GM08714 (cell line): ENCODE results near the gene KLHL3.

Source experiments
- H3K4me3 ChIP-seq: fragments of 200-500 bp; sonication (Bioruptor generic); 2 replicates; pipeline ENCODE4 v1.5.1; 2014; ENCODE audit warnings: mild to moderate bottlenecking, low read length, inconsistent platforms
- ZNF274 ChIP-seq: IDR thresholded peaks from 2 replicates; pipeline ENCODE4 v1.6.1; 2012; ENCODE audit warnings: mild to moderate bottlenecking, low read depth, low read length

KLHL3 gene

GRCh38 chr5:137754188-137754960 is 18.5 kb upstream of the KLHL3 start, which contains the start of gene HNRNPA0:
TSS of gene HNRNPA0 (minus strand) at chr5:137754363. CDS start at chr5:137754066, 297 bp downstream.
- no peak for TF ChIP-seq ZNF274
- H3K4me3 ChIP-seq = peak within 1 kb of the TSS; percentile 81

DNA sequence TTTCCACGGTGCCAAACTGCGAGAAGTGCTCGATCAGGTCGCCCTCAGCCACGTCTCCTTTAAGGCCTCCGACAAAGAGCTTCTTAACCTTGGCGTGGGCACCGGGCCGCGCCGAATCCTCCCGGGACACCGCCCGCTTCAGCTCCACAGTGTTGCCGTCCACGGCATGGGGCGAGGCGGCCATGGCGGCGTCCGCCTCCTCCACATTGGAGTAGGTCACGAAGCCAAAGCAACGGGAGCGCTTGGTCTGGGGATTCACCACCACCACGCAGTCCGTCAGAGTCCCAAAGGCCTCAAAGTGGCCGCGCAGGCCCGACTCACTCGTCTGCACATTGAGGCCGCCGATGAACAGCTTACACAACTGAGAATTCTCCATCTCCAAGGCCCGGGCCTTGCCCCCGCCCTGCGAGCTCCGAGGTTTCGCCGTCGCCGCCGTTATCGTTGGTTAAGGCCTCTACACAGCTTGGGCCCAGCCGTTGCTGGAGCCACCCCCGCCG is 17.9 kb upstream of the KLHL3 start:
- H3K4me3 ChIP-seq = peak overlapping the region; percentile 81
- no peak for TF ChIP-seq ZNF274

- H3K4me3 ChIP-seq = peak overlapping the region; percentile 81
- TF ChIP-seq ZNF274 = no peak
These were observed 17.2 kb upstream of the KLHL3 start for GRCh38 chr5:137752905-137753690.

DNA sequence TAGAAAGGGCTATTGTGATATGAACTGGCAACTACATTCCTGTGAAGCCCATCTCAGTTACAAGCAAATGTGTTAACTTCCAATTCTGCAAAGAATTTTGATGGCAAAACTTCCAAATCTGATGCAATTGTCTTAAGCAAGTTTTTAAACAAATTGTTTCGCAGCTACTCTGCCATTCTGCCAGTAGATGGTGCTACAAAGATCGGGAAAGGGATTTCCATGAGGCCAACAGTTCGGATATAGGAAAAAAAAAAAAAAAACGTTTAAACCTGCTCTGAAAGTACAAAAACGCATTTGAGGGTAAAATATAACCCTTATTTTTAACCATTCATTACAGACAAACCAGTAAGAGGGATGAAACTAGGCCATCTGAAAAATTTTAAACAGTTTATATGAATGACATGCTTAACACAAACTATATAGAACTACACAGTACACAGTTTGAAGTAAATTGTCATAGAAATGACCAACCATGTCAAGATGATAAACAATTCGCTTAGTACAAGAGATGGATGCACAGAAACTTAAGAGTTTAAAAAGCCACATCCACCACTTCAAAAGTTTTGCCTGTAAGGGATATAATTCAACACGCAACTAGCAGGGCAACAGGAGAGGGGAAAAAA is 16.1 kb upstream of the KLHL3 start:
- peak overlapping the region; percentile 81; the same call in 1 of the 2 replicates for H3K4me3 ChIP-seq
- TF ChIP-seq ZNF274 = no peak

DNA sequence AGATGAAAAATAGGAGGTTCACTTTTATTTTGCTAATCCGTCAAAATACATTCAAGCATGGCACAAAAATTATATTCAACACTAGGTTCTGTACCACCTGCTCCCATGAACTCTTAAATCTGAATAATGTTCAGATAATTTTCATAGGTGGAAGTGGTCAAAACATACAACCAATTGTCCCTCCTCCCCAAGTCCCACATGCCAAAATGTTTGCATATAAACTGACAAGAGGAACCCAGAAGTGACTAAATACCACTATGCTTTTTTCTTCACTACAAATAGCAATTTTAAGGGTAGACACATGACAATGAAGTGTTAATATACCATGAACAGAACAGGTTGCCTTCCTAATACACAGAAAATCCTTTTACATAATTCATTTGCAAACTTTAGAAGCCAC is 14.5 kb upstream of the KLHL3 start:
- no peak for TF ChIP-seq ZNF274
- no peak overlapping the region for H3K4me3 ChIP-seq

- no peak for TF ChIP-seq ZNF274
- no peak overlapping the region for H3K4me3 ChIP-seq
These were observed 12.0 kb upstream of the KLHL3 start for GRCh38 chr5:137747848-137748247.

DNA sequence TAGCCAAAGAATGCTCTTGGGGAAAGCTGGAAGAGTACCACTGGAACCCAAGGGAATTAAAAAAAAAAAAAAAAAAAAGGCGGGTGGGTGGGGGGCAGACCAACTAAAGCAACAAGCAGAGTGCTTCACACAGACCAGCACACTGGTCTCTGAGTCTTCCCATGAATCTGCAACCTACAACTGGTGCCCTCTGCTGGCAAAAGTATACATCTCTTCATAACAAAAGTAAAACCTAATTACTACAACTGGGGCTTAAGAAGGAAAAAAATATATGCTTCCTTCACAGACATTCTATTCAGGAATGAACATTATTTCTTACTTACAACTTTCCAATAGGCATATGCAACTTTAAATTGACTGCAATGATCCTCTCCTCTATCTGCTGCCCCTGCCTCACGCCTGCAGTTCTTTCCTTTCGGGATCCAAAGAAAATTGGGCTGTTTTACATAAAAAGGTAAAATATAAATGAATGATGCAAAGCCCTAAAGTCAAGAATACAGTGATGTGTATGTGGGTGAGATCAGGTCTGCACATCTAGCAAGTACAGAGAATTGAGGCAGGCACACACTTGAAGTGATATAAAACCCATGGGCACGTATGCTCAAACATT is 7.2 kb upstream of the KLHL3 start:
- no peak overlapping the region for H3K4me3 ChIP-seq
- no peak for TF ChIP-seq ZNF274

DNA sequence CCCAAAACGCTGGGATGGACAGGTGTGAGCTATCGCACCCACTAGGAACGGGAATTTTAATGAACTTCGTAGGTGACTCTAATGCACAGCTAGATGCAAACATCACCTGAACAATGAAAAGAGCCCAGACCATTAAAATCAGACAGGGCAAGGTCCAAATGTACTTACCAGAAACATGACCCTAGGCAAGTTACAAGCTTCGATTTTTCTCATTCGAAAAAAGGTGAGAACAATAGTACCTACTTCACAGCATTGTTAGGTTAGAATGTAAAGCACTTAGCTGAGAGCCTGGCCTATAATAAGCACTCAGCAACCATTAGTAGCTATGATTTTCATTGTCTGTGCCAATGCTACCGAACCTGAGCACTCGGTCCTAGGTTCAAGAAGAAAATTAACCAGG is 5.8 kb upstream of the KLHL3 start:
- H3K4me3 ChIP-seq = no peak overlapping the region
- no peak for TF ChIP-seq ZNF274

DNA sequence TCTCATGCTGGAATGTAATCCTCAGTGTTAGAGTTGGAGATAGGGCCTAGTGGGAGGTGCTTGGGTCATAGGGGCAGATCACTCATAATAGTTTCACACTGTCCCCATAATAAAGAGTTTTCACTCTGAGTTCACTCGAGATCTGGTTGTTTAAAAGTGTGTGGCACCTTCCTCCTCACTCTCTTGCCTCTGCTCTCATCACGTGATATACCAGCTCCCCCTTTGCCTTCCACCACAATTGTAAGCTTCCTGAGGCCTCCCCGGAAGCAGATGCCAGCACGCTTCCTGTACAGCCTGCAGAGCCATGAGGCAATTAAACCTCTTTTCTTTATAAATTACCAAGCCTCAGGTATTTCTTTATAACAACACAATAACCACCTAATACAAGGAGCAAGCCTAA is 3.8 kb upstream of the KLHL3 start:
- H3K4me3 ChIP-seq = no peak overlapping the region
- no peak for TF ChIP-seq ZNF274

DNA sequence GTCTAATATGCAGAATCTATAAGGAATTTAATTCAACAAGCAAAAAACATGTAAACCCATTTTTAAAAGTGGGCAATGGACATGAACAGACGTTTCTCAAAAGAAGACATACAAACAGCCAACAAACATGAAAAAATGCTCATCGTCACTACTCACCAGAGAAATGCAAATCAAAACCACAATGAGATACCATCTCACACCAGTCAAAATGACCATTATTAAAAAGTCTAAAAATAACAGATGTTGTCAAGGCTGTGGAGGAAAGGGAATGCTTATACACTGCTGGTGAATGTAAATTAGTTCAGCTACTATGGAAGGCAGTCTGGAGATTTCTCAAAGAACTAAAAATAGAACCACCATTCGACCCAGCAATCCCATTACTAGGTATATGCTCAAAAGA is 3.1 kb upstream of the KLHL3 start:
- TF ChIP-seq ZNF274 = no peak
- no peak overlapping the region for H3K4me3 ChIP-seq

DNA sequence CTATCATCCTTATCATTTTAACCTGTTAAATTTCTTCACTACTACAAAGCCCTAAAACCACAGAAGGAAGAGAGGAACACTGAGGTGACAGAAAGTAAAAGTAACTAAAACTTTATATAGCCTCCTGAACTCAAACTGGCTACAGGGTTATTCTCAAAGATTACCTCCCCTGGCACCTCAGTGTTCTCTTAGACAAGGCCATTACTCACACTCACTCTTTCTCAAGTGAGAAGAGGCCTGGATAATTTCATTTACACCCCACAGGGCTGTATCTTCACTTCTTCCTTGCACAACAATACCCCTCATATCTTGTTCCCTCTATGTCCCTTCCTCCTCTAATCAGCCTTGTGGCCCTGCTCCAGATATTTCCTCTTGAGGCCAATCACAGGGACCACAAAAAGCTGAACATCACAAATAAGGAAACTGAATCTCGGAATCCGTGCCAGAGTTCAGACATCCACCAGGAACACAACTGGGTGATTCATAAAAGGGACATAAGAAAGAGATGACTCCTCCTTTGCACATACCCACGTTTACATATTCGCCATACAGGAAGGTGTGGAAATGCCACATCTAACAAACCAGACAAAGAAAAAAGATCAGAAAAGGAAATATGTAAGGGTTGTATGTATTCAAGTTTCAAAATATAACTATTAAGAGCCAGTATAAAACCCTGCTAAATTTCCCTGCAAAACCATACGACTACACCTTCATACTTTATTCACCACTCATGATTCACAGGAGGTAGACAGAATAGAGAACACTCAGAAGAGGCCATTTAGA is 1.7 kb upstream of the KLHL3 start:
- no peak overlapping the region; the same call in 1 of the 2 replicates for H3K4me3 ChIP-seq
- TF ChIP-seq ZNF274 = no peak

DNA sequence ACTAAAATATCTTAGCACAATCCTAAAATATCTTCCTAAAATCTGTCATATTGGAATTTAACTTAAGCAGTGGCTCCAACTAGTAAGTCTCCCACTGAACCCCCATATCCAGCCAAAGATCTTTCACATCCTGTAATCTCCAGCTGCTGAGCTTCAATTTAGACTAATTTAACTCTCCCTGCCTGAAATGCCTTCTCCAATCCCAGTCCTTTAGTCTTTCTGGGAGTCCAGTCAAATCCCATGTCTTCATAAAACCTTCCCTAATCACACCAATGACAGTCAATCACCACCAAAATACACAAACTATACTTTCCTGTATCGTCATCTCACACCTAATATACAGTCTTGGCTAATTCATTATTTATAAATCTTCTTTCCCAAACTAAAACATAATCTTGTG is 607 bp upstream of the KLHL3 start:
- no peak overlapping the region for H3K4me3 ChIP-seq
- no peak for TF ChIP-seq ZNF274

GRCh38 chr5:137734962-137735554 is 831 bp downstream of the KLHL3 start:
- peak overlapping the region; percentile 47; the same call in 1 of the 2 replicates for H3K4me3 ChIP-seq
- no peak for TF ChIP-seq ZNF274

DNA sequence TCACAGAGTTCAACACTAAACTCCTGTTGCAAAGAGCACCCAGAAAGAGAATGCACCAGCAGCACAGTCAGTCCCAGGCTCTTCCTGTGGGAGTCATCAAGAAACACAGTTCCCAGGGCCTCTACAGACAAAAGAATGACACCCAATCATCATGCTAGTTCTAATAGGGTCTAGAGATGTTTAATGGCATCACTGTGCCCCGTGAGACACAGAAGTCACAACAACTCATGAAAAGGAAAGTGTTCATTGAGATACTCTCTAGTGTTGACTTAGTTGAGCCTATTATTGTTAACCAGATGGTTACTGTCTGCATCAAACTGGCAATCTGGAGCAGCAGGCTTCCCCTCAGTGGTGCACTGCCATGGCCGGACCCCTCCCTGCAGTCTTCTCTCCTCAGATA is 1.6 kb downstream of the KLHL3 start:
- no peak for TF ChIP-seq ZNF274
- peak overlapping the region; percentile 47; the same call in 1 of the 2 replicates for H3K4me3 ChIP-seq
